ENCODE data around the gene SPATA31A5.
"Not testable (repeated sequence)": the region's sequence is repeated elsewhere in the genome, so short reads cannot be mapped to it uniquely, and the experiment has no call there.

Gene SPATA31A5

DNA sequence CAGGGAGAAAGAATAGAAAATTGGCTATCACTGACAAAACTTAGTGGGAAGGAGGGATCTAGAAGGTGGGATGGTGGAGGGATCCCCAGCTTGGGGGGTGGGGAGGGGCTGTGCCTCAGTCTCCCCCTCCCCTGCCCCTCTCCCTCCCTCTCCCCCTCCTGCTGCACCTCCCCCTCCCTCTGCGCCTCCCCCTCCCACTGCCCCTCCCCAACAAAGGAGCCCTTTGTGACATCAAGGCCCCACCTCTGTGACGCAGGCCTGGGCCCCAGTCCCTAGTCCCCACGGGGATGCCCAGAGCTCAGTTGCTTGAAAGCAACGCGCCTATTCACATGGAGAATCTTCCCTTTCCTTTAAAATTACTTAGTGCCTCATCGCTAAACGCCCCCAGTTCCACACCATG, at the start of gene SPATA31A5:
Gene SPATA31A5 (plus strand): TSS at position 301 of the 400 bp plus-strand sequence. CDS start 29 bp downstream, at position 330.
- H3K4me1 Mint-ChIP-seq, result not testable (repeated sequence)

GRCh38 chr9:60962990-60963350, 48.8 kb downstream of the SPATA31A5 start:
- H3K36me3 Mint-ChIP-seq; H3K4me3 Mint-ChIP-seq; ATAC-seq; H3K9me3 Mint-ChIP-seq; DNase-seq (ENCODE audit: low spot score in 2 of 2); H3K4me1 Mint-ChIP-seq; H3K27ac Mint-ChIP-seq: not testable (repeated sequence)

More for the DNA sequence above, at the start of gene SPATA31A5:
- H3K9me3 Mint-ChIP-seq; DNase-seq (ENCODE audit: low spot score in 2 of 2); H3K36me3 Mint-ChIP-seq; H3K27ac Mint-ChIP-seq; H3K4me3 Mint-ChIP-seq; ATAC-seq: not testable (repeated sequence)

DNA sequence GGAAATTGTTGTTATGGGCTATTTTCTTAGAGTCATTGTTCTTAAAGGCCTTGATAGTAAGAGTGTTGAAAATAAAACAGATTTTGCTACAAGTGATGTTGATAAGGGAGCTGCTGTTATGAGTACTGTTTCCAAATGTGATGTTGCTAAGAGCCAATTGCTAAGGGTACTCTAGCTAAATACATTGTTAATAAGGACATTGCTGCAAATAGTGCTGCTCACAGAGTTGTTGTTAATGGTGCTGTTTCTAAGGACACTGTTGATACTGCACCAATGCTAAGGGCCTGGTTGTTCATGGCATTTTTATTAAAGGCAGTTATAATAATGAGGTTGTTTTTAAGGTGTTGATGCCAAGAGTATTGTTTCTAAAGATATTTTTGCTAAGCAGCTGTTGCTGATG, 52.2 kb downstream of the SPATA31A5 start:
- not testable (repeated sequence) for DNase-seq (ENCODE audit: low spot score in 2 of 2); H3K4me3 Mint-ChIP-seq; H3K36me3 Mint-ChIP-seq; ATAC-seq; H3K27ac Mint-ChIP-seq; H3K9me3 Mint-ChIP-seq; H3K4me1 Mint-ChIP-seq

Measured in stimulated activated effector memory CD8-positive, alpha-beta T cell treated with anti-CD3 and anti-CD28 coated beads, Interleukin-12 subunit alpha, Interleukin-12 subunit beta, amount 100 ng/mL, for 72 hours (primary cell).